Tongue (tissue), 2 donors: ENCODE measurements around the gene CHRDL1. TPM values are rescaled to one million over a fixed set of nuclear protein-coding genes. Genes with fewer than 3 reads are reported as not detected.
"Not testable (repeated sequence)": the region's sequence is repeated elsewhere in the genome, so short reads cannot be mapped to it uniquely, and the experiment has no call there.

ENCODE experiments used
- DNase-seq: peaks from one replicate; pipeline ENCODE4 v3.0.0-alpha.2; 2015
- total RNA-seq: library from RNA; depleted of rRNA; stranded (reverse); fragments of >200 nt; gene quantifications from one replicate; pipeline ENCODE4 v1.2.3, GENCODE V29; 2014

CHRDL1 gene
- total RNA-seq, result 63.9 TPM

GRCh38 chrX:110795645-110796406 lies at the start of gene CHRDL1:
Gene CHRDL1, minus strand, starts transcription at chrX:110795817. Its CDS starts 3,636 bp downstream, at chrX:110792181.
- peak; percentile 52 for DNase-seq

GRCh38 chrX:110836982-110837381 lies 41.4 kb upstream of the CHRDL1 start:
- DNase-seq, result peak; percentile 4

DNA sequence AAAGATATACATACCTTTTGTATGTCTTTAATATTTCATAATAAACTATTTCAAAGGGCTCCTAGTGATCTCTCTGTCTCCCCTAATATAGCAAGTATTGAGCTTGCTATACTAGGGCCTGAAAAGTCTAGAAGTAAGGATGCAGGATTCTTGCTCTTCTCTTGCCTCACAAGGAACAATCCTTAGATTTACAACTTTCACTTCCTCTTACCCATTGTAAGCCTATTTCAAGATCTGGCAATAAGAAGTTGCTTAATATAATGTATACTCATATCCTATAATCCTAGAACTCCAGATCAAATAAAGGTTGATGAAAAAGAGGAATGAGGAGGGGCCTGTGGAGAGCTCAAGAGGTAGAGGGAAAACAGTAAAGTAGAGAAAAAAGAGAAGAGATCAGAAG lies 40.8 kb upstream of the CHRDL1 start:
- DNase-seq, result no peak

- no peak for DNase-seq
Measured at GRCh38 chrX:110836001-110836400, 40.4 kb upstream of the CHRDL1 start.

DNA sequence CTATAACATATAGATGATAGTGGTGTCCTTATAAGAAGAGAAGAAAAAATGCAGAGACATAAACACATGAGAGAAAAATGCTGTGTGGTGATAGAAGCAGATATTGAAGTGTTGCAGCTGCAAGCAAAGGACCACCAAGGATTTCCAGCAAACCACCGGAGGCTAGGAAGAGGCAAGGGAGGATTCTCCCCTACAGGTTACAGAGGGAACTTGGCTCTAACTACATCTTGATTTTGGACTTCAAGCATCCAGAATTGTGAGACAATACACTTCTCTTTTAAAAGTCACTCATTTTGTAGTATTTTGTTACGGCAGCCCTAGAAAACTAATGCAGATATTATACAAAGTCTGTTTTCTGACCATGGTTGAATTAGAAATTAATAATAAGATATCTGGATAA lies 30.4 kb upstream of the CHRDL1 start:
- no peak for DNase-seq

GRCh38 chrX:110816543-110816942 lies 20.9 kb upstream of the CHRDL1 start:
- not testable (repeated sequence) for DNase-seq

- DNase-seq, result peak; percentile 23
Measured at GRCh38 chrX:110806145-110806544, 10.5 kb upstream of the CHRDL1 start.

DNA sequence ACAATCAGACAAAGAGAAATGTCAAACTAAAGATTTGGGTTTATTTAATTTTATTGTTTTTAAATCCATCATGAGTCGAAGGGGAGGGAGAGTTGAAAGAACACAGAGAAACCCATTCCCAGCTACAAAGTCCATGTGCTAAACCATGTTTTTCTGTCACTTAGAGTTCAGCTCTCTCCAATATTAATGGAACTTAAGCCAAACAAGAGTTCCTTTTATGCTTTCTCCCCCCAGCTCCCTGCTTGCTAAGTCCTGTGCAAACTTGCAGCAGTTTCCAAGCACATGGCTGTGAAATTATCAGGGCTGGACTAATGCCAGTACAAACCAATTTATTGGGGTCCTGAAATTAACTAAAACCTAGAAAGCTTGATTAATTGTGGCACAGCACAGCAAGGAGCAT lies 9.7 kb upstream of the CHRDL1 start:
- DNase-seq, result peak; percentile 40

DNA sequence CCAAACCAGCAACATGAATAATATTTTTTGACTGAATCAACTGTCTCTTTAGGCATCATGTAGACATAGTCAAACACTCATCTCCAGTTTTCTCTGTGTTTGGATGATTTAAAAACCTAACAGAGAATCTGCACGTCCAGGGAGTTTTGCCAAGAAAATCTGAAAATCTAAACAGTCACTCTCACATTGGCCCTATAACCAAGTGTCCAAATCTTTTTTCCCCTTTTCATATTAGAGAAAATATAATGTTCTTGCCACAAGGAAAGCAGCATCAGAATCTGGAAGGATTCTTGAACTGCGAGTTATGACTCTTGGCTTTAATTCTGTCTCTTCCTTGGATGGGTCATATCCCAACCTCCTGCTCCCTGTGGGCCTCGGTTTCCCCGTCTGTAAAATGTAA lies 8.8 kb upstream of the CHRDL1 start:
- DNase-seq, result peak; percentile 52

- DNase-seq, result no peak
Measured at GRCh38 chrX:110803506-110803905, 7.9 kb upstream of the CHRDL1 start.

DNA sequence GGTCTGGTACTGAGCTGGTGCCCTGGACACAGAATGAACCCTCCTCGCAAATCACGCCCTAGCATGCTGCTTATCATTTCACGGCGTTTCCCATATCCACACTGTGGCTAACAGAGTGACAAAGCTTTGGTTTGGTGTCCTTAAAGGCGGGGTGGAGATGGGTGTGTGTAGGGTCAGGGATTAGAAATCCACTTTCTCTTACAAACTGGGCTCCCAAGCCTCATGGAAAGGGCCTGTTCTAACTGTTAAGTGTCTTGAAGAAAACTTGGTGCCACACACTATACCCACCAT lies 735 bp upstream of the CHRDL1 start:
- no peak for DNase-seq

DNA sequence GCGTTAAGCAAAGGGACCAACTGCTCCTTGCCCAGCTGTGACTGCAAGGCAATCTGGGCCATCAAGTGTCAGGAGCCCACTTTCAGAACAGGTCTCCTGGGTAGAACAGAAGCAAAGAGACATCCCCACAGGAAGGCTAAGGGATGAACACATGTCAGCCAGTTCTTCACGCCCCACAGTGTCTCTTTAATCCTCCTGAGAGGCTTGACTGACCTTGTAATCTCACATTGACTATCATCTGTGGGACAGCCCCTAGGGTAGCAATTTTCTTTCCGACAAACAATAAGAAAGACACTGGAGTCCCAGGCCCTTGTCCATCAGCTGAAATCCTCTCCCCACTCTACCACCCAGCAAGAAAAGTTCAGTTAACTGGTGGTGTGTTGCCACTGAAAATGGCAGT lies 1.0 kb downstream of the CHRDL1 start:
- DNase-seq, result no peak

DNA sequence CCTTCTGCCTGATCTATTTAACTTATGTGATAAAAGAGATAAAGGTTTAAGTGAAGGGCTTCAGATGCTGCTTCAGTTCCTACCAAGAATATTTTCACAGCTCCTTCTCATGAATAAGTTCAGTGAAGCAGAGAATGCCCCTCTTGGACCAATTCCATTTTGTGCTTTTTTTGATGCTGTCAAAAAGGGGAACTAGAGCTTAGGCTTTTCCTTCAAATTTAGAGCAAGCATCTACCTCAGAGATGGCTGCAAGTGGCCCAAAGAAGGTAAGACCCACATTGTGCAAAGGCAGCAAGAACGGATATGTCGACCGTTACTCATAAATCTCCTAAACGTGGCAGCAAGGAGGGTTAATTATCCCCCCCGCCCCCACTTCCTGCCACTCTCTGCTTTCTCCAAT lies 4.5 kb downstream of the CHRDL1 start:
- no peak for DNase-seq

DNA sequence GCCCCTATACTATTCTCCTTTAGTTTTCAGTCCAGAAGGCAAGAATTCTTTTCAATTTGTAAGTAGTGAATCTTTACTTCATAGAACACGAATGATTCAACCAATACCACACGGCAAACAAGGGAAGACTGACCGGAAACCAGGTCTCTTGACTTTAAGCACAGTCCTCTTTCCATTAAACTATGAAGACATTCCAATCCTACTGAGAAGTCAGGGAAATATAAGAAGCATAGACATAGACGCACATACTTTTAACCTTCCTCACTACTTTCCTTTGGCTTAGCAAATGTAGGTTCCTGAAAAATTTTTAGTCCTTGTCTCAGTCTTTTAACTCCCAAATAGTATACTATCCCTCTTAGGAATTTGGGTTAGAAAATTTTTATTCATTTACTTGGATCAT lies 9.1 kb downstream of the CHRDL1 start:
- no peak for DNase-seq

DNA sequence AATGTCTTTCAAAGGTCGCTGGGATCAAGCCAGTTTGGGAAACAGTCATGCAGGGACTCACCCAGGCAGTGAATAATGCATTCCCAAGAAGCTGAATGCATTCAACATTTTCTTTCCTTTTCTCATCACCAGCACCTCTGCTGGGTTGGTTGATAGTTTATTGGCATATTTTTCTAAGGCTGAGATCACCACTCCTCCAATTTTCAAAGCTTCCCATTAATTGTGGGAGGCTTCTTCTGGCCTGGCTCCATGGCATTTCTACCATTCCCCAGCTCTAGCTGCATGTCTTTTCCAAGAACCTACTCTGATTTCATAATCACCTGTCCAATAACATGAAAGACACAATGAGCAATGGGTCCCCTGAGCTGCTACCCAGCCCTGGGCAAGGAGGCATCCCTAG lies 35.8 kb downstream of the CHRDL1 start:
- DNase-seq, result no peak

- DNase-seq, result no peak
Measured at GRCh38 chrX:110758781-110759422, 36.7 kb downstream of the CHRDL1 start.

- no peak for DNase-seq
Measured at GRCh38 chrX:110755611-110756010, 40.0 kb downstream of the CHRDL1 start.

GRCh38 chrX:110755061-110755460 lies 40.6 kb downstream of the CHRDL1 start:
- DNase-seq, result no peak

DNA sequence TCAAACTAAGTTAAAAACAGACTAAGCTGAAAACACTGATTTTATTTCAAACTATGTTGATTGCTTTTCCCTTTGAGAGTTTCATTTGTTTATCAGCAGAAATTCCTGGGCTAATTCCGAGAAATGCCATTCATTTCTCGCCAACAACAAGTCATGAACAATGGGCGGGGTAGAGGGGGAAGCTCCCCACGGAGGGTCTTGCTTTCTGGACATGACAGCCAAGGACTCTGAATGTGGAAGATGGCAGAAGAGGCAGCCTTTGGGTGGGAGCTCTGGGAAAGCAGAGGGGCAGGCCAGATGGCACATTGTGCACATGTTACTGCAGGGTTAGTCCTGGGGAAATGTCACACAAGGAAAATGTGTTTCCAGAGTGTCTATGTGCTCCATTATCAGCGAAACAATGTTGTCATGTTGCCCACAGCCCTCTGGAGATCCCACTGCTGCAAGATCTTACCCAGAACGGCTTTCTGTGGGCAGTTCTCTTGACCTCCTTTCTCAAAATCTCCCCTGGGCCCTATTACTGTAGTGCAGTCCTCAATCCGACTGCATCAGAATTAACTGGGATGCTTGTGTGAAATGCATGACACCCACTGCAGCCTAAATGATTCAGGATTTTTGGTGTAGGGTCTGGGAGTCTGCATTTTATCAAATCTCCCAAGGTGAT lies 45.0 kb downstream of the CHRDL1 start:
- DNase-seq, result no peak

- no peak for DNase-seq
Measured at GRCh38 chrX:110748256-110748806, 47.3 kb downstream of the CHRDL1 start.

DNA sequence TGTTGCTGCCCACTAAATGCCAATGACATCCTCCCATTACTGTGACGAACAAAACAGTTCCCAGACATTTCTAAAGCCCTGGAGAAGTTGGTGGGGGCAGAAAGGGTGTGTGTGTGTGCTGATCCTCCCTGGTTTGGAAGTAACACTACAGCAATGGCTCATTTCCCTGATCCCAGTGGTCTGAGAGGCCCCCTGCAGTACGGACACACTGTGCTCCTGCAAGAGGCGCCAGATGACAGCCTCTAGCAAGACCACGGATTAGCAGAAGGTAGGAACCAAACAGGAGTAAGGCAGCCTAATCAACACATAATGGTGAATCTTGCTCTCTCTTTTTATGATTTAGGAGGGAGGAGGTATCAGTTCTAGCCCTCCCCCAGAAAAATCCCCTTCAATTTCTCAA lies 49.6 kb downstream of the CHRDL1 start:
- no peak for DNase-seq

- DNase-seq, result peak; percentile 35
Measured at GRCh38 chrX:110745288-110745687, 50.3 kb downstream of the CHRDL1 start.

- peak; percentile 46 for DNase-seq
Measured at GRCh38 chrX:110743679-110744340, 51.8 kb downstream of the CHRDL1 start.
